ENCODE results near the gene BCKDHA.
A peak's percentile ranks its signal among the peaks of the same experiment; 100 is the strongest.
"Not testable (repeated sequence)": the region's sequence is repeated elsewhere in the genome, so short reads cannot be mapped to it uniquely, and the experiment has no call there.

The BCKDHA gene

GRCh38 chr19:41425174-41426115 lies 27.8 kb downstream of the BCKDHA start:
- DNase-seq (ENCODE audit: low read depth in 2 of 2, low spot score in 1 of 2) = no peak

- no peak for DNase-seq (ENCODE audit: low read depth in 2 of 2, low spot score in 1 of 2)
Measured at GRCh38 chr19:41426116-41426841, 28.7 kb downstream of the BCKDHA start.

DNA sequence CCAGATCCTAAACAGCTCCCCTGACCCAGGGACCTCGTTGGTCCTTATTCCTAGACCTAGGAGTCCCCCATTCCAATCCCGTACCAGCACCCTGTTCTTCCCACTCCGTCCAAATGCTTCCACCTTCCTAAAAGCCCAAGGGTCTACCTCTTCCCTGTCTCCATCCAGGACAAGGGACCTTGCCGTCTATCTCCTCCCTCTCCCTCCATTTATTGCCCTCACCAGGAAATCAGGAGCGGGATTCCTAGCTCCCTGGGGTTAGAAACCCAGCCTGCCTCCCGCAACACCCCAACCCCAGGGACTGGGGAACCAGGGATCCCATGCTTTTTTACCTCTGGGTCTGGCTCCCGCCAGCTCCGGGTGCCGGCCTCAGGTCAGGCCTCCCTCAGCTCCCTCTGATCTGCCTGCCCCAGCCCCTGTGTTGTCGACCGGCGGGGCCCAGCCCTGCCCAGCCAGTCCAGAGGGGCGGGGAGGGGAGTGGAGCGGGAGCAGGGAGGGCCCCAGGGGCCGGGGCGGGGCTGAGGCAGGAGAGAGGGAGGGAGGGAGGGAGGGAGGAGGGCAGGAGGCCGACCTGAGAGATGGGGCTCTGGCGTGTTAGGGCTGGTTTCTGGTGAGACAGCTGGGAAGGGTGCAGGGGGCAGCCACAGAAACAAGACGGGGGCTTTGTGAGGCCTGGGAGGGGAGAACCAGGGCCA lies 29.5 kb downstream of the BCKDHA start, which contains the start of gene B3GNT8:
TSS of gene B3GNT8 (minus strand) at position 423 of the 695 bp plus-strand sequence. CDS start 596 bp downstream, outside the sequence.
- DNase-seq (ENCODE audit: low read depth in 2 of 2, low spot score in 1 of 2) = no peak

GRCh38 chr19:41427647-41428480 lies 30.2 kb downstream of the BCKDHA start:
- DNase-seq (ENCODE audit: low read depth in 2 of 2, low spot score in 1 of 2) = peak in 1 of 2 donors; percentile 18

DNA sequence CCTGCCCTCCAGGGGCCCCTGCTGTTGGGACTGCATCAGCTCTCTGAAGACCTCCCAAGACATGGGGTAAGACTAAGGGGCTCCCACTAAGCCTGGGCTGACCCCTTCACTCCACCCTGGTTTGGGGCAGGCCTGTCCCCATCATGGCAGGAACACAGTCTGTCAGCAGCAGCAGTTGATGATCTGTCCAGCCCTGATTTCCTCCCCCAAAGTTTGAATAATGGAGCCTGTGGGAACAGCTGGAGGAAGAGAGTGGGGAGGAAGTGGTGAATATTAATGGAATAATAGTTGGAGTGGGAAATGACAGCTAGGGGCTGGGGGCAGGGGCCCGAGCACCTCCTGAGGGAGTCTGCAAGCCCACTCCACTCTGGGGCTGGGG lies 30.9 kb downstream of the BCKDHA start:
- no peak for DNase-seq (ENCODE audit: low read depth in 2 of 2, low spot score in 1 of 2)

- DNase-seq (ENCODE audit: low read depth in 2 of 2, low spot score in 1 of 2) = no peak
Measured at GRCh38 chr19:41430922-41431321, 33.3 kb downstream of the BCKDHA start.

GRCh38 chr19:41431426-41432386 lies 34.1 kb downstream of the BCKDHA start:
- DNase-seq (ENCODE audit: low read depth in 2 of 2, low spot score in 1 of 2) = no peak

GRCh38 chr19:41433171-41433570 lies 35.6 kb downstream of the BCKDHA start:
- DNase-seq (ENCODE audit: low read depth in 2 of 2, low spot score in 1 of 2) = no peak

DNA sequence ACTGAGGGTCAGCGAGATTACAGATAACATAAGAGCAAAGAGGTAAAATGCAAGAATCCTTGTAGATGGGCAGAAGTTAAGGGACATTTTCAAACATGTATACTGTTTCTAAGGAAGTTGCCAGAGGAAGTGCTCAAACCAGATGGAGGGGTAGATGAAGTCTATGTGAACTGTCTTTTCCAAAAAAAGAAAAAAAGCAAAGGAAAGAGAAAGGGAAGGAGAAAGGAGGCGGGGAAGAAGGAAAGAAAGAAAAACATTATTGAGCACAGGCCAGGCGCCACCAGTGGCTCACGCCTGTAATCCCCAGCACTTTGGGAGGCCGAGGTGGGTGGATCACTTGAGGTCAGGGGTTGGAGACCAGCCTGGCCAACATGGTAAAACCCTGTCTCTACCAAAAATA lies 36.8 kb downstream of the BCKDHA start:
- no peak for DNase-seq (ENCODE audit: low read depth in 2 of 2, low spot score in 1 of 2)

GRCh38 chr19:41435376-41435775 lies 37.8 kb downstream of the BCKDHA start:
- DNase-seq (ENCODE audit: low read depth in 2 of 2, low spot score in 1 of 2) = not testable (repeated sequence)

- DNase-seq (ENCODE audit: low read depth in 2 of 2, low spot score in 1 of 2) = no peak
Measured at GRCh38 chr19:41435936-41436673, 38.5 kb downstream of the BCKDHA start.

GRCh38 chr19:41436674-41436951 lies 39.0 kb downstream of the BCKDHA start:
- DNase-seq (ENCODE audit: low read depth in 2 of 2, low spot score in 1 of 2) = no peak

DNA sequence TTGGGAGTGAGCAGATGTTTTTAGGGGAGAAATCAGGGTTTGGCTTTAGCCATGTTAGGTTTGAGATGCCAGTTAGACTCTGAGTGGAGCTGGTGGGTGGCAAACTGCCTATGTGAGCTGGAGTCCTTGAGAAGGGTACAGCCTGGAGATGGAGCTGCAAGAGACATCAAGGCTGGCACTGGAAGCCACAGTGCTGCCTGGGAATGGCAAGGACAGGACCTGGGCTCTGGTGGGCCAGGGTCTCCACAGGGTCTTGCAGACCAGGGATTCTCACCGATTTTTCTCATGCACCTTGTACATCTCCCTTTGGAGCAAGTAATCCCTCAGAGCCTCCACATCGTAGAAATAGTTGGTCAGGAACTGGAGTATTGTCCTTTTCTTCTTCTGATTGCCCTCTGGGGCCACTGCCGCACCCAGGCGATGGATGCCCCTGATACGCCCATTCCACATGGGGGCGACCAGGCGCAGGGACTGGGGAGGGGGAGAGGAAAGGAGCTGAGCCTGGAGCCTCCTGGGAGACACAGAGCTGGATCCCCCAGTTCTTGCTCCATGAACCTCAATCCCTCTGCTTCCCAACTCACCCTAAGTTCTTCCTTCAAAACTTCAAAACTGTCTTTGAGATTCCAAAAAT lies 40.4 kb downstream of the BCKDHA start:
- DNase-seq (ENCODE audit: low read depth in 2 of 2, low spot score in 1 of 2) = no peak

DNA sequence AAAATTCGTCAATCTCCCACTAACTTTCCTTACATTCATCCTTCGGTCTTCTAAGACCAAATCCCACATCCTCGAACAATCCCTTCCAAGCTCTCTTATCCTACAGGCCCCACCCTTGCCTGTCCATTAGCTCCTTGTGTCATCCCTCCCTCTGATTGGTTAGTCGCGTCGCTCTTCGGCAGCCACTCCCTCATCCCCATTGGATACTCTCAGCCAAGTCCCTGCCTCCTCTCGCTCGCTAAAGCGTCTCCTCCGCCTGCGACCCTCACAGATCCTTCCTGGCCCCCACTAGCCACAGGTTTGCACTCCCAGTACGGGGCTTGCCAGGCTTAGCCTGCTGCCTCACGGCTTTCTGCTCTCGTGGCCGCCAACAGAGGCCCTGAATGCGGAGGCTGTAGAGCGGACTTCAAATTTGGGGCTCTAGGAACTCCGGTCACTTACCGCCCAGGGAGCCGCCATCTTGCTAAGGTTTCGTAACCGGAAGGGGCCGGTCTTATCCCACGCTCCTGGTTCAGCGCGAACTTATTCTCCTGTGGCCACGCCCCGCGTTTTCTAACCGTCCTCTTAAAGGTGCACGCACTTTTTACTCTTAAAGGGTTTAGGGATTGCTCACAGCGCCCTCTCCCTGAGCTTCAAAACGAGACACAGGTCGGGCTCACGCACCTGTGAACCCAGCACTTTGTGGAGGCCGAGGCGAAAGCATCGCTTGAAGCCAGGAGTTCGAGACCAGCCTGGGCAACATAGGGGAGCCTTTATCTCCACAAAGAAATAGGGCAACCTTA lies 42.0 kb downstream of the BCKDHA start, which contains the start of gene DMAC2:
TSS of gene DMAC2 (minus strand) at position 472 of the 782 bp plus-strand sequence. CDS start at position 459, 13 bp downstream.
- DNase-seq (ENCODE audit: low read depth in 2 of 2, low spot score in 1 of 2) = peak; percentile 89 to 91

DNA sequence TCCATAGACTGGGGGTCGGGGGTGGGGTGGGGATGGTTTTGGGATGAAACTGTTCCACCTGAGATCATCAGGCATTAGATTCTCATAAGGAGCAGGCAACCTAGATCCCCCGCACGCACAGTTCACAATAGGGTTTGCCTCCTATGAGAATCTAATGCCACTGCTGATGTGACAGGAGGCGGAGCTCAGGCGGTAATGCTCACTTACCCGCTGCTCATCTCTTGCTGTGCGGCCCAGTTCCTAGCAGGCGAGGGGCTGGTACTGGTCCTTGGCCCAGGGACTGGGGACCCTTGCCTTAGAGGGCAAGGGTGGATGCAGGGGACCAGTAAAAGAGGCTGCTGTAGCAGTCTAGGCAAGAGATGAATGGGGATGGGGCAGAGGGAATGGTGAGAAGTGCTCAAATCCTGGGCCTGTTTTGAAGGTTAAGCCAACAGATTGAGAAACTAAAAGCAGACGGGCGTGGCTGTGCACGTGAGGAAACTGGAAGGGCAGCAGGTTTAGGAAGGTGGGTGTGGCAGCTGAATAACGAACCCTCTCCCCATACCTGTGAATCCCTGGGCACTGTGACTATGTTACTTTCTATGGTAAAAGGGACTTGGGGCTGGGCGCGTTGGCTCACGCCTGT lies 43.8 kb downstream of the BCKDHA start:
- no peak for DNase-seq (ENCODE audit: low read depth in 2 of 2, low spot score in 1 of 2)

DNA sequence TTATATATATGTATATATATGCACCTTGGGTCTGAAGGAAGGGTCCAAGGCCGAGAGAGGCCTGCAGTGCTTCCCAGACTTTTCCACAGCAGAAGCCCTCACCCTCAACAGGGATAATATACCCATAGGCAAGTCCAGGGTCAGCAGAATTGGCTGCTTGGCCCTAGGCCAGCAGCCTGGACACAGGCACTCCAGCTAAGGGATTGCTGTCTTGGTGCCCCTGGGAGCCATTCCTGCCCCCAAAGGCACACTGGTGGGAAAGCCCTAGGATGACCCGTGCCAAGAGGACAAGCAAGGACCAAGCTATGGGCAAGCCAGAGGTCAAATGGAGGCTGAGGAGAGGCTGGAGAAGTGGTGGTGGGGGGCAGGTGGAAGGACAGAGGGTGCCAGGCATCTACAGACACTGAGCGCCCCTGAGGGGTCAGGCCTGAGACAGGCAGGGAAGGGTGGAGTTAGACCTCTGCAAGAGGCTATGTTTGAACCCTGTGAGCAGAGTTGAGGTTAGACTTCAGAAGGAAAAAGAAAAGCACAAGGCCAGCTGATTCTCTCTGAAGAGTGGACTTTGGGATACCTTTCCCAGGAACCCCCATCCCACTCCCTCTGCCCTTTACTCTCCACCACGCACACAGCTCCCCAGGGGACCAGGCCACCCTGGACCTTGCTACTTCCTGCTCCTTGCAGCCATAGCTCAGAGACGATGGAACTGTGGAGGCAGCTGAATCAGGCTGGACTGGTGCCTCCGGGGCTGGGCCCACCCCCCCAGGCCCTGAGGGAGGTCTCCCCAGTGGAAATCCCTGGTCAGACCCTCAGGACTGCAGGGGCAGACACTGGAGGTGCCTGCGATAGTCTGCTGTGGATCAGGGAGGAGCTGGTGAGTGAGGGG lies 45.1 kb downstream of the BCKDHA start, which contains the start of gene ERICH4:
TSS of gene ERICH4 (plus strand) at position 684 of the 883 bp plus-strand sequence. CDS start at position 698, 14 bp downstream.
- no peak for DNase-seq (ENCODE audit: low read depth in 2 of 2, low spot score in 1 of 2)

Data from stimulated activated CD8-positive, alpha-beta memory T cell treated with anti-CD3 and anti-CD28 coated beads, Interleukin-4, amount 100 ng/mL, for 1 hour (primary cell).